ENCODE measurements around the gene DISC1.
"Not testable (repeated sequence)": the region's sequence is repeated elsewhere in the genome, so short reads cannot be mapped to it uniquely, and the experiment has no call there.

Gene DISC1

DNA sequence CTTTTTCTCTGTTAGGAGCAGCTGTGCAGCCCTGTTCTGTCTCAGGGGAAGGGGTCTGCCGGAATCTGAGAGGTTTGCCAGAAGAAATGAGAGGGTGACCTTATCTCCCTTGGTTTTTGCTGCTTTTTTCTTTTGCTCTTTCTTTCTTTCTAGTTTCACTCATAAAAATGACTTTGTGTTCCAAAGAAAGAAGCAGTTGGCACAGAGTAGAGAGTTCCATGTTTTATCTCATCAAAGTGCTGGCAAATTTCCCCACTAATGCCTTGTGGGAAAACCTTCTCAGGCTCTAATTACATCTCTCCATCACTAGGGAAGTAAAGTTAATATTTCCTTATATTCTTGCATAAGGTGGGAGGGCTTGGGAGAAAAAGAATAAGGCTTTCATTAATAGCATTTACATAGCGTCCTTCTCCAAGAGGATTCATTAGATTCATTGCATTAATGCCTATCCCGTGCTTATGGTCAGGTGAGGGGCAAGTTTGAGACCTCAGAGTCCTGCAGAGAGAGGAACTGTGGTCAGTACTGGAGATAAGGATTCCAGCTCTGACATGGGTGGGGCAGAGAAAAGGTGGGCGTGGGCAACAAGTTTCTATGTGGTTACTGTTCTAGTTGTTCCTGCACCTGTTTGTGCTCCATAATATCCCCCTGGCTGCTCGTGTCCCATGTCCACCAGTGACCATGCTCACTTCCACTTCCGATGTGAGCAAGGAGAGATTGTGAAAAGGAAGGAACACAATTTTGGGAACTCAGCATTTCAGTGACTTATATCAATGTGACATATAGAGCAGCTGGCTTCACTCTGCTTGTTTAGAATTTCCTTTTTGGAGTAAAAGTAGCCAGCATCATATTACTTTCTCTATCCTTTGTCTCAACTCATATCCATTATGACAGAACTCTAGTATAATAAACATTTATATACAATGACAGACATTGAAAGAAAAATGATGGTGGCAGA lies 79.5 kb downstream of the DISC1 start:
- DNase-seq = no peak

DNA sequence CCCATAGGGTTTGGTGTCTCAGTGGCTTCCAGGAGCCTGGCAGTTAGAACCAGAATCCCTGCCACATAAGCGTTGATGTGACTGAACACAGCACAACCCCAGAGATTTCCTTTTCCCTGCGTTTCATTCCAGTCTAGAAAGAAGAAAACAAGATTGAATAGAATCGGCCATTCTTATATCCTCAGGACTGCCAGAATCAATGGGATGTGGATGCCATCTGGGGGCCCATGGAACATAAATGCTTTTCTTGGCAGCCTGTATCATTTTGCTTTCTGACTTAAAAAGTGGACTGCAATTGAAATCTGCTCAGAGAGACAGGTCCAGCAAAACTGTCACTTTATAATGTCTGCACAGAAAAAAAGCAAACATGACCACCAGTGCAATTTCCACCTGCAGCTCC lies 80.3 kb downstream of the DISC1 start:
- DNase-seq = no peak

DNA sequence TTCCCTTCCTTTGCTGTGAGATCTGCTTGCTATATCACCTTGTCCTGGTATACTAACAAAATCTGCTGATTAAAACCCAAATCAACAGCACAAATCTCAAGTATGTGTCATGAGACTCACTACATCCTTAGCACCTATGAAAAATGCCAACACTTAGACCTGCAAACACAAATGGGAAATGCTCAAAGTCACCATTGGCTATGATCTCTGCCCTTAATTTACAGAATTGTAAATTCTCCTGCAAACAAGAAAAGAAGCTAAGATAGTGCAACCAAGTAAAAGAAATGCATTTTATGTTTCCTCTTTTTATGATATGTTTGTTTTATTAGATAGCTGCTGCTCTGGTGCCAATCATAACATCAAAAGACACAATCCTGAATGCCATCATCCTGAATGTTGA lies 80.8 kb downstream of the DISC1 start:
- no peak for DNase-seq

DNA sequence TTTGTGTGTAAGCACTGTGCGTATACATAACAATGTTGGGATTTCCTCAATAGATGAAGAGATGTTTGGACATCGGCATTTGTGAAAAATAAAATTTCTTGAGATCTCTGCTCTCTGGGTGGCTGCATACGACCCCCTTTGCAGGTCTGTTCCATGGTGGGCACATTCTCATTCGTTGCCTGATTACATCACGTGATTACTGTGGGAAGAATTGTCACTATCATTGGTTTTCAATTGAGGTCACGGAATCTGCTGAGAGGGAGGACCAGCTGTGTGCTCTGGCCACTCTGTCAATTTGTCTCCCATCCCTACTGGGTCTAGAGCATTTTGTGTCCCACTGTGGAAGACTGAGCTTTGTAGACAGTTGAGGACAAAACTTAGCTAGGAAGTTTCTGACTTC lies 81.8 kb downstream of the DISC1 start:
- DNase-seq = no peak

DNA sequence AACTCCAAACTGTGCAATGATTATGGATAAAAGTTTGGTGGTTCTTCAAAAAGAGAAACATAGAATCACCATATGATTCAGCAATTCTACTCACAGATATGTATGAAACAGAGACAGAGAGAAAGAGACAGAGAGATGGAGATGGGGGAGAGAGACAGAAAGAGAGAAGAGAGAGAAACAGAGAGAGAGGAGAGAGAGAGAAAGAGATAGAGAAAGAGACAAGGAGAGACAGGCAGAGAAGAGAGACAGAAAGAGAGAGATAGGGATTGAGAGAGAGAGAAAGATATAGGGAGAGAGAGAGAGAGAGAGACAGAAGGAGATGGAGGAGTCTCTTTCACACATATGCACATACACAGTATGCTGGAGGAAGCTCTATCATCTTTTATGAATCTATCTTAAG lies 87.8 kb downstream of the DISC1 start:
- DNase-seq = no peak

DNA sequence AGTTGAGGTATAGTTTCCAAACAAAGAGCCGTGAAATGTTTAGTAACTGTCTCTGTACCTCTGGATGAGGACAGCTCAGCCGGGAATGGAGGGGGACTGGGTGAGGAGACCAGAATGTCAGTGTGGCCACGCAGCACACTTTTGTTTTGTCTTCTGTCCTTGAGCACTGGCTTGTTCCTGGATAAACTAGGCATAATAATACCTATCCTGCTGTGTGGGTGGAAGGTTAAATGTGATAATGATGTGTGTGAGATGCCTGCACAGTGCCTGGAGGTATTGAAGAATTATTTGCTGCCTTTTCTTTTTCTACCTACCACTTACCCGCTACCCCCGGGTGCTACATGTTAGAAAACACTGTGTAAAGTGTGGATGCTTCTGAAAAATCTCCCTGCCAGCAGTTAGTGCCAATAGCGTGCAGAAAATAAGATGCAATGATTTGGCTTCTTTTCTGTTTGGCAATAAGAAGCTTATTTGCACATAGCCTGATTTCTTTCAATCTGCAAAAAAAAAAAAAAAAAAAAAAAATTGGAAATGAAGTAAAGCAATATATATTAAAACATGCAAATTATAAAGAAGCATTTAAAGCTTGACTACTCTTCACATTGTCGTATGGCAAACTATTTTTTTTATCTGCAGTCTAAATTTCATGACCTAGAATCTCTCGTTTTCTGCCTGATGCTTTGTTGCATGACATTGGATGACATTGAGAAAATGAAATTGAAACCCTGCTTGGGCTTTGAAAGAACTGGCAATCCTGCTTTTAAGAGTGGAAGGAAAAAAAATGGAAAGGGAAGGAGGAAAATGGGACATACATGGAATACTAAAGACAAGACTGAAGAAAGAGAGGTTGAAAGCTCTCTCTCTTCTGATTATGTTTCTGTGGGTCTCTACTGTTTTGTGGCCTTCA lies 89.5 kb downstream of the DISC1 start:
- DNase-seq = no peak

DNA sequence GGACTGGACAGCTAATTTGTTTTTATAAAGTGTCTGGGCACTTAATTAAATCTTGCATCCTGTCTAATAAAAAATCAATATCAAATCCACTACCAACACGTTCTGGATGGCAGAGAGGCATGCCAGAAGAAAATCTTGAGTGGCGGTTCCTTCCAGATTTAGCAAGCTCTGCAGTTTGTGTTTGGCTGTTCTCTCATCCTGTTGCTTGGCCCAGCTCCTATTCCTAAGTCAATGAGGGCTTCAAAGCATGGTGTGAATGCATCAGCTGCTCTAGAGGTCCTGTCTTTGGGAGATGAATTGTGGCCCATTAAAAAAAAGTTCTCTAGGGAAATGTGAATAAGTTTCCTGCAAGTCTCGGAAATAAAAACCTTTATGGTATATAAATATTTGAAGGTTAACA lies 90.3 kb downstream of the DISC1 start:
- no peak for DNase-seq

DNA sequence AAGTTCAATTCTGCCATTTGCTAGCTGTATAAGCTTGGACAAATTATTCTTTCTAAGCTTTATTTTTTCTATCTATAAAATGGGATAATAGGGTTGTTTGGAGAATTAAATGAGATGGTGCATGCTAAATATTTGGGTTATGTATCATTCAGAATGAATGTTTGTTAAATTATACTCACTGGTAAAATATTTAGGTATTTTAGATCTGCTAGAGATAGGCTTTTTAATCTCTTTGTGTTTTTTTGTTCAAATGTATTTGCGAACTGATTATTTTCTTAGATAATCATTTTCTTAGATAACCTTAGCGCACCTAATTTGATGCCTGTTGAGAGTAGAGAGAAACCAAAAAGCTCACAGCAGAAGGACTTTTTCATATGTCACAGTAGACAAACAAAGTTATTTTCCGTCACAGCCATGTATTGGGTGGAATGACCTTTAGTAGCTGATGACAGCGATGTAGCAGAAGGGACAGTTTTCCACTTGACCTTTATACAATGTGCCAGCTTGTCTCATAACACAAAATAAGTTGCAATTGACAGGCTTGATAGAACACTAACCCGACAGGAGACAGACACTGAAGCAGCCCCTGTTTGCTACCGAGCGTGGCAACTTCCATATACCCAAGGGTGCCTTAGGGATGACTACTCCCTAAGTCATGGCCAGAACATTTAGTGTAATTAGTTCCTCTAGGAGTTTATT lies 93.0 kb downstream of the DISC1 start:
- no peak for DNase-seq

DNA sequence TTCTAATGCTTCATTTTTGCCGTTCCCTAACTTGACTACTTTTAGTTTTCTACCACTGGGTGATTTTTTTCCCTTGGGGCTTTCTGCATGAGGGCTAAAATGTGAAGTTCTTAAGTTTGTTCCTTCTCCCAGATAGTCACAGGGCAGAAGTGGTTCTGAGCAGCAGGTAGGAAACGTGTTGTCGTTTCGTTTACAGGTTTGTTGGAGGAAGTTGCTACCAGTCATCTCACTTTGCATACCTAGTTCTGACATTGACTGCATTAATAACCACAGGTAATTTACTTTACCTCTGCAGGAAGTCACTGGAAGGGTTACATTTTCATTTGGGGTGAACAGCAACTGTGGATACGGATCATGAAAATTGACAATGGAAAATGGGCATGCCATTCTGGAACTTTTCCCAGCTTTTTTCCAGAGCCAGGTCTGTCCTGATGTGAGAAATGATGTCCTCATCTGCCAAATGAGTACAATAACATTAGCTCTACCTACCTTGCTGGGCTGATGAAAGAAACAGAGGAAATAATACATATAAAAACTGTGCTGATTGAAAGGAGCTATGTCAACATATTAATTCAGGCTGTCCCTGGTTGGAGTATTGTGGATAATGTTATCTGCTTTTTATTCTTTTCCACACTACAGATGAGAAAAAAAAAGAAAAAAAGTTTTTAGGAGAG lies 94.2 kb downstream of the DISC1 start:
- no peak for DNase-seq

DNA sequence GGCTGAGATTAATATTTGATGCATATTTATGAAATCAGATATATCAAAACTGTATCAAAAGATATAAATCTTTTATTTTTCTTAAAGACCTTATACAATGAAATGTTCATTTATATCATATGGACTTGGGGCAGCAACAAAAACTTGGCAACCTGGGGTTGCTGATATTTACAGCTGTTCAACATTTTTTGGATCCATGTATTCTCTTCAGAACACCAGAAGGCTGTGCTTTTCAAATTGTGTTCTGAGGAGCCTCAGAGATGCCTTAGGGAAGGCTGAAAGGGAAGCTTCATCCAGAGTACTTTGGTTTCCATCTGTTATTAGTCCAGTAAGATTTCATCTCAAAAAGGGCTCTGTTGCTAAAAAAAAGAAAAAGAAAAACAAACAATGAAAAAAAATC lies 94.8 kb downstream of the DISC1 start:
- no peak for DNase-seq

DNA sequence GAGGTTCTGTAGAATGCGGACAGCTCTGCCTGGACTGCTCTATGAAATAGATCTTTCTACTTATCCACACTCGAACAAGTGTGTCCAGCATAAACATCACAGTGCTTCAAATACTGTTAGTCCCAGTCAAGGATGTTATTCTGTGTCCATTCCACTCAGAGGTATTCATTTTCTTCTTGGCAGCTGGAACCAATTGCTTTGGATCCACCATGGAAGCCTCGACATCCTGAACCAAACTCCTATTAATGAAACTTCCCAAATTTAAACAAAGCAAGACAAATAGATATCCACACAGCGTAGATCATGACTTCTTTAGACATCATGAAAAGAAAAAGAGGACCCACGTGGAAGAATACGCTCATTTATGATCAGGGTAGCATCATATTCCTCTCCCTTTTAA lies 95.8 kb downstream of the DISC1 start:
- DNase-seq = no peak

DNA sequence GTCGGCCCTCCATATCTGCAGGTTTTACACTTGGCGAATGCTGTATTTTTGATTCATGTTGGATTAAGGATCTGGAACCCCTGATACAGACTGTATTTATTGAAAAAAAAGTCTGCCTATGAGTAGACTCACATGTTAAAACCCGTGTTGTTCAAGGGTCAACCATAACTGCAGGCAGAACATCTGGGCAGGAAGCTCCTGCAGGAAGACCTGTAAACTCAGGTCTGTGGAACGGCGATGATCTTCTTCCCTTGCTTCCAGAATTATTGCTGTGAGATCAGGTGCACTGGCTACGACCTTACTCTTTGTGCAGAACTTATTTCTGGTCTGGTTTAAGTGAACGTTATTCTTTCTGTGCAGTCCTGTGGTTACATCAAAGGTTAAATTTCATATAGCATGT lies 96.6 kb downstream of the DISC1 start:
- no peak for DNase-seq

DNA sequence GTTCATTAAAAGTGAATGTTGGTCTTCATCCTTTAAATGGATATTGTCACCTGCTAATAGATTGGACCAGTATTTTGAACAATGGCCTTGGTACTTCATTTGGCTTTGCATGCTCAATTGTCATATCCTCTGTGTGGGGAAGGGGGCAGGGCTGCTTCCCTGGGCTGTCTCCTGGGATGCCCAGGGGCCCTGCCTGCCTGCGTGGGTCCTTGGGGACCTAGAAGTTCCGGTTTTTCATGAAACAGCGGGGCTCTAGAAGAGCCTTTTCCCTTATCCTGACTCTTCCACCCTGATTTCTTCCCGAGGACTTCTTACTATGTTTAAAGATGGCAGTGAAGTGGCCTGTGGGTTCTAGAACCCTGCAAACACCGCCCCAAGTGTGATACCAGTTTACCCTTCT lies 97.5 kb downstream of the DISC1 start:
- DNase-seq = no peak

DNA sequence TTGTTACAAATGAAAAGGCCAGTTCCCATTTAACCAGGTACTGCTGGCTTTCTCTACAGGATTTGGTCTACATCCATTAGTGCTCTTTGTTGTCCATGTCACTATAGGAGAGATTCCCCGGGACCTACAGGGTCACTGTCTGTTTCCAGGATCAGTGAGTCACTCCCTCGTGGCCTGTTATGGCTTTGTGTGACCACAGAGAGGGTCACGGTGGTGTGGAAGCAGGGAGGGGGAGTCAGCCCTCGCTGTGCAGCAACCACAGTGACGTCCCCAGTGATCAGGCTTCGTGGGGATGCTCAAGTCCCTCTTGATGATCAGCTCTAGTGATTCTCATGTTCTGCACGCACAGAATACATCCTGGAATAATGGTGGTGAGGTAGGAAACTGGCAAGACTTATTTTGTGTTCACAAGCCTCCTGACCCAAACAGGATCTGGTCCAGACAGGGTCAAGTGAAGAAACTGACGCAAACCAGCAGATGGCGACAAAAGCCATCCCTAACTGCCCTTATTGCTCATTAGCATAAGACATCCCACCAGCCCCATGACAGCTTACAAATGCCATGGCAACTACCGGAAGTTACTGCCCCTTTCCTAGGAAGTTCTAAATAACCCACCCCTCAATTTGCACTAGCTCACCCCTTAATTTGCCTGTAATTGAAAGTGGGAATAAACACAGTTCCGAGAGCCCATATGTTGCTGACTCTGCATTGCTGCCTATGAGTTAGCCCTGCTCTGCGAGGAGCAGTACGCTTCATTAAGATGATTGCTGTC lies 98.5 kb downstream of the DISC1 start:
- DNase-seq = no peak

DNA sequence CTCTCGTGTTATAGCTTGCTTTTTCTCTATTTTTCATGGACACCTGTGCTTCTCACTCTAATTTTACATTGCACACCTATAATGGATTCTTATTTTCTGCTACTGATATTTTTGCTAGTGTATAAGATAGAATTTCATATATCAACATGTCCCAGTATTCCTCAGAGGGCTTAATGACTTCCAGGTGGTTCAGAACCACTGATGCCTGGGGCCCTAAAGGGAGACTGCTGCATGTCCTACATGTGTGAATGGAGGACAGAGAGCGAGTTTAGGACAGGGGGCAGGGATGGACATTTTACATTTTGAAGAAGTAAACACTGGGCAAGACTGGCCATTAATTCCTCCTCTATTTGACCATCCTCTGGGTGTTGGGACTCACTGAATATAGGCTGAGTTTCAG lies 100.6 kb downstream of the DISC1 start:
- DNase-seq = no peak

DNA sequence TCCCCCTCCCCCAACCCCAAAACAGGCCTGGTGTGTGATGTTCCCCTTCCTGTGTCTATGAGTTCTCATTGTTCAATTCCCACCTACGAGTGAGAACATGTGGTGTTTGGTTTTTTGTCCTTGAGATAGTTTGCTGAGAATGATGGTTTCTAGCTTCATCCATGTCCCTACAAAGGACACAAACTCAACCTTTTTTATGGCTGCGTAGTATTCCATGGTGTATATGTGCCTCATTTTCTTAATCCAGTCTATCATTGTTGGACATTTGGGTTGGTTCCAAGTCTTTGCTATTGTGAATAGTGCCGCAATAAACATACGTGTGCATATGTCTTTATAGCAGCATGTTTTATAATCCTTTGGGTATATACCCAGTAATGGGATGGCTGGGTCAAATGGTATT lies 102.4 kb downstream of the DISC1 start:
- not testable (repeated sequence) for DNase-seq

DNA sequence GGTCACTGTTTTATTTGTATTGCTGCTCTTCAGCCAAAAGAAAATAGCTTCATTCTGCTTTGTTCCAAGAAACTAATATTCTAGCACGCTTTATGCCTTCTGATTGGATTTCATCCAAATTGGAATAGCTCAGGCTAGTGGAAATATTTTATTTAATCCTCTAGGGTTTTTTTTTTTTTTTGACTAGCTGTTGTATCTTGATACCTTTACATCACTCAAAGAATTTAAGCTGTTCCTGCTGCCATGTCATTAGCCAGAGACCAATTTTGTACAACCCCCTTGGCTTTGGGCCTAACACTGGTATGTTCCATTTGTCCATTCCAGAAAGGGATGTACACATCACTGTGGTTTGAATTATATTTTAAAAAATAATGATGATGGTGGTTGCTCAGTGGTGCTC lies 103.0 kb downstream of the DISC1 start:
- no peak for DNase-seq

DNA sequence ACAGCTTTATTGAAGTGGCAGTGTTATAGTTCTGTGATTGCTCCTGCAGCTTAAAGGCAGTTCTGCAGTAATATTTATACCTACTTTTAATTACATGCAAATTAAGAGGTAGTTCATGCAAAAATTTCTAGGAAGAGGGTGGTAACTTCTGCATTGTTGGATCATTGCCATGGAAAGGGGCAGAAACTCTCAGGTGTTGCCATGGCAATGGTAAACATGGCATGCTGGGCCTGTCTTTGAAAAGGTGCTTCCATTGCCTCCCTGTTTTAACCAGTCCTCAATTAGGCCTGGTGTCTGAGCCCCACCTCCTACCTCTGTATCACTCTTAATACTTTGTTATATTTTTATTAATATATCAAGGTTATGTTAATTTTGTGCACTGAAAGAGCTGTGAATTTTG lies 104.7 kb downstream of the DISC1 start:
- no peak for DNase-seq

DNA sequence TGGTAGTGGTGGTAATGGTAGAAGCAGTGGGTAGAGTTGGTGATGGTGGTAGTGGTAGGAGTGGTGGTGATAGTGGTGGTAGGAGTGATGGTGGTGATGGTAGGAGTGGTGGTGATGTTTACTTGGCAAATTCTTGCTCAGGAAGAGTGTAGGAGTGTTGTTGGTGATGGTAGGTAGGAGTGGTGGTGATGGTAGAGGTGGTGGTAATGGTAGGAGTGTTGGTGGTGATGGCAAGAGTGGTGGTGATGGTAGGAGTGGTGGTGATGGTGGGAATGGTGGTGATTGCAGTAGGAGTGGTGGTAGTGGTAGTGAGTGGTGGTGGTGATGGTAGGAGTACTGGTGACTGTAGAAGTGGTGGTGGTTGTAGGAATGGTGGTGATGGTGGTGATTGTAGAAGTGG lies 106.5 kb downstream of the DISC1 start:
- DNase-seq = no peak

DNA sequence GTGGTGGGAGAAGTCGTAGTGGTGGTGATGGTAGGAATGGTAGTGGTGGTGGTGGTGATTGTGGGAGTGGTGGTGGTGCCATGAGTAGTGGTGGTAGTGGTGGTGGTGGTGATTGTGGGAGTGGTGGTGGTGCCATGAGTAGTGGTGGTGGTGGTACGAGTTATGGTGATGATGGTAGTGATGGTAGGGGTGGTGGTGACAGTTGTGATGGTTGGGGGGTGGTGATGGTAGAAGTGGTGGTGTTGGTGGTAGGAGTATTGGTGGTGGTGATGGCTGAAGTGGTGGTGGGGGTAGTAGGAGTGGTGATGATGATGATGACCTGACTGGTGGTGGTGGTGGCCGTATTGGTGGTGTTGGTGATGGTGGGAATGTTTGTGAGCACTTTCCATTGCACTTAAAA lies 107.1 kb downstream of the DISC1 start:
- no peak for DNase-seq

DNA sequence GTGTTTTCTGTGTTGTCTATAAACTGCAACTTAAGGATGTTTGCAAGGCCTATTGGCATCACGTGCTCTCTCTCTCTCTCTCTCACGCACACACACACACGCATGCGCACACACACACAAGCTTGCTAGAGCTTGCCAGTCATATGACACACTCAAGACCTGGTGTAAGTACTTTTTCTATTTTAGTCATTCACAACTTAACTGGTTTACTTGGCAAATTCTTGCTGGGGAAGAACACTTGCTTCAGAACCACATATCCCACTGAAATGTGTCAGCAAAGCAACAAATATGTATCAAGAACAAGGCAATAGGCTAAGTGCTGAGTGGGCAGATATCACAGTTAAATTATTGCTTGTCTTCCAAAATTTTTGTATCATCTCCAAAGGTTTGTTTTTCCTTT lies 107.8 kb downstream of the DISC1 start:
- DNase-seq = no peak

DNA sequence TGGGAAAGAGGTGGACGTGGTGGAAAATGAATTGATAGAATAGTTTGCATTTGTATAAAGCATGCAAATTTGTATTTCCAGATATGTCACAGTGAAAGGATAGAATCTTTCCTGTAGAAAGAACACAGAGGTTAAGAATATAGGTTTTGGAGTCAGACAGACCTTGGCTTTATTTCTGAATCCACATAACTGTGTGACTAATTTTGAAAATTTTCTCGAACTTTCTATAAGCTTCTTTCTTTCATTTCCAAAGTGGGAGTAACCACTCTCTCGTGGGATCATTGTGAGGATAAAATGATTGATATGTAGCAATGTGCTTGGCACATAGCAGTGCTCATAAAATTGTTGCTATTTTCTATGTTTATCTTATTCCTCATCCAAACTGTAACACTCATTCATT lies 108.8 kb downstream of the DISC1 start:
- no peak for DNase-seq
